Smooth muscle cell (in vitro differentiated cells): ENCODE results near the gene EPN1. TPM values are rescaled to one million over a fixed set of nuclear protein-coding genes. Genes with fewer than 3 reads are reported as not detected.

Experiments used
- DNase-seq: peaks from one replicate; lab custom pipeline; 2025; ENCODE audit not compliant: unreplicated experiment; lab: John Stamatoyannopoulos, UW
- H2AFZ ChIP-seq: fragments of 200-600 bp; sonication (generic); 2 replicates; pipeline ENCODE4 v1.6.0; 2016; ENCODE audit warnings: antibody characterized with exemption, low read depth, mild to moderate bottlenecking
- H3F3A ChIP-seq: fragments of 200-600 bp; sonication (generic); 2 replicates; pipeline ENCODE4 v1.6.0; 2017; ENCODE audit warnings: antibody characterized with exemption, low read depth
- H3K27ac ChIP-seq: fragments of 200-600 bp; sonication (generic); 2 replicates; pipeline ENCODE4 v1.5.1; 2016; ENCODE audit warnings: low read depth, mild to moderate bottlenecking
- H3K27me3 ChIP-seq: fragments of 200-600 bp; sonication (generic); 2 replicates; pipeline ENCODE4 v1.6.1; 2016; ENCODE audit warnings: low read depth, mild to moderate bottlenecking
- H3K36me3 ChIP-seq: fragments of 200-600 bp; sonication (generic); 2 replicates; pipeline ENCODE4 v1.5.1; 2016; ENCODE audit warnings: low read depth
- H3K4me1 ChIP-seq: fragments of 200-600 bp; sonication (generic); 2 replicates; pipeline ENCODE4 v1.5.1; 2016; ENCODE audit warnings: low read depth
- H3K4me2 ChIP-seq: fragments of 200-600 bp; sonication (generic); 2 replicates; pipeline ENCODE4 v1.6.0; 2016; ENCODE audit warnings: mild to moderate bottlenecking
- H3K4me3 ChIP-seq: fragments of 200-600 bp; sonication (generic); 2 replicates; pipeline ENCODE4 v1.5.1; 2016; ENCODE audit warnings: mild to moderate bottlenecking
- H3K79me2 ChIP-seq: fragments of 200-600 bp; sonication (generic); 2 replicates; pipeline ENCODE4 v1.6.0; 2016; ENCODE audit warnings: low read depth, mild to moderate bottlenecking
- H3K9ac ChIP-seq: fragments of 200-600 bp; sonication (generic); 2 replicates; pipeline ENCODE4 v1.6.0; 2016; ENCODE audit warnings: low read depth
- H3K9me3 ChIP-seq: fragments of 200-600 bp; sonication (generic); replicated peaks from 2 replicates; pipeline ENCODE4 v1.5.1; 2016; ENCODE audit warnings: low read depth
- H4K20me1 ChIP-seq: fragments of 200-600 bp; sonication (generic); 2 replicates; pipeline ENCODE4 v1.6.0; 2016; ENCODE audit warnings: low read depth
- CTCF ChIP-seq: fragments of 200-600 bp; sonication (generic); IDR thresholded peaks from 2 replicates; pipeline ENCODE4 v1.5.1; 2017; ENCODE audit warnings: borderline replicate concordance, mild to moderate bottlenecking, antibody characterized with exemption; ENCODE audit not compliant: insufficient read depth, poor library complexity, severe bottlenecking
- WGBS: methylation state at CpG from one replicate; pipeline ENCODE4 v1.1.7; 2016; ENCODE audit warnings: low lambda C conversion rate; 5-methylcytosine and 5-hydroxymethylcytosine counted together
- polyA plus RNA-seq: library from polyadenylated mRNA; unstranded; fragments of >200 nt; fragmentation: Nextera tagmentation; extraction: Ambion mirVana; gene quantifications from 2 replicates; pipeline ENCODE4 v1.2.1, GENCODE V29; 2016
- total RNA-seq: library from RNA; depleted of rRNA; stranded (reverse); fragments of >200 nt; gene quantifications from 2 replicates; pipeline ENCODE4 v1.2.3, GENCODE V29; 2014

The EPN1 gene
- total and polyA plus RNA-seq, 2 experiments from 2014 or later, result 25.3 to 121 TPM

DNA sequence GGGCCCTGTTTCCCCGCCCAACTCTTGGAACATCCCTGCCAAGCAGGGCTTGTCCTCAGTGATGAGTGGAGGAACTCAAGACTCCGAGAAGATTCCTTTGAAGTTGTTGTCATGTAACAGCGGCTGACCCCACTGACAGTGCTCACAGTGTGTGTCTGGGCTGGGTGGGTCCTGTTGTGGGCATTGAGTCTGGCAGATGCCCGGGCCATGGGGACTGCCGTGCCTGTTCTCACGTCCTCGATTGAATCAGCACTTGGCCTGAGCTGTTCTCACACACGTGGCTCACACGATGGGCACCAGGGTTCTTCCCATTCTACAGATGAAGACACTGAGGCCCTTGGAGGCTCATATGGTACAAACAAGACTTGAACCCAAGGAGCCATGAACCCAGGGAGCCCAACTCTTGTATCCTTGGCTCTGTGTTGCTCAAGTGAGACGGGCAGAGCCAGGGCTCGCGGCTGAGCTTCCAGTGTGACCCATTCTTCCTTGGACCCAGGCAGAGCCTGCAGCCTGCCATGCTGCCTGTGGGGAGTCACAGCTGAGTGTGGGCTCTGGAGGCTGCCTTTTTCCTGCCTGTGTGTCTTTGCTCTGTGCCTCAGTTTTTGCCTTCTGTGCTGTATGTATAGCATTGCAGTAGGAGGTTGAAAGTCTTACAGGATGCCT, 8.6 kb upstream of the EPN1 start:
- Histone ChIP-seq H3K36me3 (peaks cover 6% of the 10 kb centered on the region), H3K27me3 (no peaks in the 10 kb centered on the region), H3K4me1 (no peaks in the 10 kb centered on the region), H3K9me3 (no peaks in the 10 kb centered on the region), H3F3A (no peaks in the 10 kb centered on the region), H3K4me2 (no peak overlapping the region), H3K4me3 (no peak overlapping the region), H4K20me1 (peaks cover 97% of the 10 kb centered on the region), H3K79me2 (peaks cover 86% of the 10 kb centered on the region), H3K9ac (no peak overlapping the region), H3K27ac (no peak overlapping the region), H2AFZ (no peak overlapping the region)
- WGBS, result 99% methylated on average over 12 of the region's 12 CpGs
- no peak for TF ChIP-seq CTCF
- no peak for DNase-seq

DNA sequence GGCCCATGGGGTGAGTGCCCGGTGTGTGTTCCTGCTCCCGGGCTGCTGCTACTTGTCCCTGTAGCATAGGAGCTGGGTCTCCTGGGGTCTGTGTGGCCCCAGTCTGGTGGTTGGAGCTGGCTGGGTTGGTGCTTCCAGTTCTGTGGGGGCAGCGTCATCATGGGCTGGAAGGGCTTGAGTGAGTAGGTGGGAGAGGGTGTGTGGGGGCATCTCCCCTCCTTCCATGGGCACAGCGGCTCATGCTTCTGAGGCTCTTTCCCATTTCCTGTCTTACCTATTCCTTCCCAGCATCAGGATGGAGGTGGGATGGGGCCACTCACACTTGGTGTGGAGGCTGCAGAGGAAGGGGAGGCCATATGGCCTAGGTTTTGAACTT, 8.0 kb upstream of the EPN1 start:
- H2AFZ ChIP-seq, result no peak overlapping the region
- peaks cover 86% of the 10 kb centered on the region for H3K79me2 ChIP-seq
- H3F3A ChIP-seq, result no peaks in the 10 kb centered on the region
- 100% methylated on average over 4 of the region's 4 CpGs for WGBS
- no peak overlapping the region for H3K27ac ChIP-seq
- no peak overlapping the region for H3K4me2 ChIP-seq
- TF ChIP-seq CTCF, result no peak
- DNase-seq, result no peak
- H3K9me3 ChIP-seq, result no peaks in the 10 kb centered on the region
- H3K27me3 ChIP-seq, result no peaks in the 10 kb centered on the region
- no peaks in the 10 kb centered on the region for H3K4me1 ChIP-seq
- H3K4me3 ChIP-seq, result no peak overlapping the region
- peaks cover 6% of the 10 kb centered on the region for H3K36me3 ChIP-seq
- peaks cover 98% of the 10 kb centered on the region for H4K20me1 ChIP-seq
- no peak overlapping the region for H3K9ac ChIP-seq

DNA sequence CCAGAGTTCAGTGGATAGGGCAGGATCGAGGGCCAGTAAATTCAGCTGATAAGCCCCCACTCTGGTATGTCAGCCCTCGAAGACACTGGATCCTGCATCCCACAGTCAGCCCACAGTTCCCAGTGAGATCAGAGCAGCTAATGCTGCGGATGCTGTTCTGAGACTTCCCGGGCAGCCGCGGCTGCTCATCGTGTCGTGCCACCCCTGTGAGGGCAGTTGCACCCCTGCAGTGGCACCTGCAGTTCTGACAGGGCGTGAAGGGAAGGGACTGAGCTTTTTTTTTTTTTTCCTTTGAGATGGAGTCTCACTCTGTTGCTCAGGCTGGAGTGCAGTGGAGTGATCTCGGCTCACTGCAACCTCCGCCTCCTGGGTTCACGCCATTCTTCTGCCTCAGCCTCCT, 7.5 kb upstream of the EPN1 start:
- Histone ChIP-seq H3K4me3 (no peak overlapping the region), H3K9me3 (no peaks in the 10 kb centered on the region), H2AFZ (no peak overlapping the region), H3K27me3 (no peaks in the 10 kb centered on the region), H3K36me3 (peaks cover 6% of the 10 kb centered on the region), H3F3A (no peaks in the 10 kb centered on the region), H3K27ac (no peak overlapping the region), H4K20me1 (peaks cover 98% of the 10 kb centered on the region), H3K4me1 (no peaks in the 10 kb centered on the region), H3K79me2 (peaks cover 89% of the 10 kb centered on the region), H3K4me2 (no peak overlapping the region), H3K9ac (no peak overlapping the region)
- 91% methylated on average over 12 of the region's 12 CpGs for WGBS
- DNase-seq, result no peak
- no peak for TF ChIP-seq CTCF

DNA sequence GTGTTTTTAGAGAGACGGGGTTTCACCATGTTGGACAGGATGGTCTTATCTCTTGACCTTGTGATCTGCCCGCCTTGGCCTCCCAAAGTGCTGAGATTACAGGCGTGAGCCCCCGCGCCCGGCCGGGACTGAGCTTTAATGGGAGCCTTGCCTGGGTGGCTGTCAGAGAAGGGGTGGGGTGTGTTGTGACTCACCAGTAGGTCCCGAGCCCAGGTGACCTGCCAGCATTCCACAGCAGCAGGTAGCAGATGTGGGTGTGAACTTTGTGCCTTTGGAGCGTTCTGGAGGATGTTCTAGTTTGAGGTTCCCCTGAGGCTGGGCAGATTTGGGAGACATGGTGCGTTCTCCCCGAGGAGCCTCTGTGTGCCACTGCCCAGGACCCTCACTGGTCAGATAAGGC, 7.1 kb upstream of the EPN1 start:
- Histone ChIP-seq H3K27ac (no peak overlapping the region), H3K4me1 (no peaks in the 10 kb centered on the region), H2AFZ (no peak overlapping the region), H3F3A (peaks cover 2% of the 10 kb centered on the region), H3K9ac (no peak overlapping the region), H3K79me2 (peaks cover 89% of the 10 kb centered on the region), H3K4me2 (no peak overlapping the region), H3K9me3 (no peaks in the 10 kb centered on the region), H3K27me3 (no peaks in the 10 kb centered on the region), H3K4me3 (no peak overlapping the region), H4K20me1 (peaks cover 98% of the 10 kb centered on the region), H3K36me3 (peaks cover 6% of the 10 kb centered on the region)
- DNase-seq, result no peak
- TF ChIP-seq CTCF, result no peak
- WGBS, result 89% methylated on average over 11 of the region's 11 CpGs
